SJSA1 (cell line): Measurements from ENCODE around the gene CACNG4. TPM values are rescaled to one million over a fixed set of nuclear protein-coding genes. Genes with fewer than 3 reads are reported as not detected.

Source experiments
- DNase-seq, 2 experiments: peaks; one replicate each; pipeline ENCODE4 v3.0.0-alpha.2; 2015 to 2020; ENCODE audit warnings: low spot score in 2 of 2, low read depth in 1 of 2
- H3K27ac ChIP-seq: fragments of 250-450 bp; sonication (Bioruptor Pico); 2 replicates; pipeline ENCODE4 v1.5.1; 2020; ENCODE audit warnings: mild to moderate bottlenecking, moderate library complexity
- H3K27me3 ChIP-seq: fragments of 250-450 bp; sonication (Bioruptor Pico); replicated peaks from 2 replicates; pipeline ENCODE4 v1.5.1; 2020; ENCODE audit warnings: mild to moderate bottlenecking, moderate library complexity
- H3K36me3 ChIP-seq: fragments of 250-450 bp; sonication (Bioruptor Pico); 2 replicates; pipeline ENCODE4 v1.5.1; 2020; ENCODE audit warnings: mild to moderate bottlenecking
- H3K4me1 ChIP-seq: fragments of 250-450 bp; sonication (Bioruptor Pico); replicated peaks from 2 replicates; pipeline ENCODE4 v1.6.1; 2021; ENCODE audit warnings: mild to moderate bottlenecking
- H3K4me3 ChIP-seq: fragments of 250-450 bp; sonication (Bioruptor Pico); 2 replicates; pipeline ENCODE4 v1.5.1; 2020; ENCODE audit warnings: mild to moderate bottlenecking
- H3K9me3 ChIP-seq: fragments of 250-450 bp; sonication (Bioruptor Pico); replicated peaks from 2 replicates; pipeline ENCODE4 v1.5.1; 2020; ENCODE audit warnings: mild to moderate bottlenecking
- total RNA-seq: library from RNA; depleted of rRNA; stranded (reverse); fragments of >200 nt; shearing (Covaris generic); gene quantifications from 2 replicates; pipeline ENCODE4 v1.2.3, GENCODE V29; 2014

CACNG4 gene
- total RNA-seq, 1 experiment from 2014 or later, result 32.0 TPM

- H3K4me1 ChIP-seq, result peaks cover 8% of the 10 kb centered on the region
- DNase-seq, result no peak
- no peaks in the 10 kb centered on the region for H3K36me3 ChIP-seq
- no peak within 1 kb of the TSS for H3K27ac ChIP-seq
- no peaks in the 10 kb centered on the region for H3K27me3 ChIP-seq
- peaks cover 18% of the 10 kb centered on the region for H3K9me3 ChIP-seq
- no peak within 1 kb of the TSS for H3K4me3 ChIP-seq
These were observed 79.7 kb downstream of the CACNG4 start, which contains the start of gene CACNG1 for GRCh38 chr17:67044016-67044772. TSS of gene CACNG1 (plus strand) at chr17:67044554. CDS start at chr17:67044661, 107 bp downstream.

GRCh38 chr17:67044940-67045339, 80.4 kb downstream of the CACNG4 start:
- Histone ChIP-seq H3K4me1 (peaks cover 8% of the 10 kb centered on the region), H3K4me3 (no peak overlapping the region), H3K36me3 (no peaks in the 10 kb centered on the region), H3K27me3 (no peaks in the 10 kb centered on the region), H3K9me3 (peaks cover 26% of the 10 kb centered on the region), H3K27ac (no peak overlapping the region)
- DNase-seq, result no peak

GRCh38 chr17:67046398-67046797, 81.9 kb downstream of the CACNG4 start:
- H3K4me3 ChIP-seq, result no peak overlapping the region
- H3K27ac ChIP-seq, result no peak overlapping the region
- no peak for DNase-seq
- H3K9me3 ChIP-seq, result peaks cover 25% of the 10 kb centered on the region
- no peaks in the 10 kb centered on the region for H3K36me3 ChIP-seq
- H3K27me3 ChIP-seq, result no peaks in the 10 kb centered on the region
- peaks cover 8% of the 10 kb centered on the region for H3K4me1 ChIP-seq

GRCh38 chr17:67047382-67047781, 82.9 kb downstream of the CACNG4 start:
- Histone ChIP-seq H3K36me3 (no peaks in the 10 kb centered on the region), H3K9me3 (peaks cover 25% of the 10 kb centered on the region), H3K27ac (no peak overlapping the region), H3K4me1 (peaks cover 8% of the 10 kb centered on the region), H3K4me3 (no peak overlapping the region), H3K27me3 (no peaks in the 10 kb centered on the region)
- DNase-seq, result no peak

GRCh38 chr17:67049025-67049739, 84.7 kb downstream of the CACNG4 start:
- Histone ChIP-seq H3K4me3 (no peak overlapping the region), H3K36me3 (no peaks in the 10 kb centered on the region), H3K4me1 (no peaks in the 10 kb centered on the region), H3K27ac (no peak overlapping the region), H3K9me3 (peaks cover 25% of the 10 kb centered on the region), H3K27me3 (no peaks in the 10 kb centered on the region)
- DNase-seq, result no peak

GRCh38 chr17:67050066-67050465, 85.6 kb downstream of the CACNG4 start:
- Histone ChIP-seq H3K36me3 (no peaks in the 10 kb centered on the region), H3K4me1 (no peaks in the 10 kb centered on the region), H3K9me3 (peaks cover 25% of the 10 kb centered on the region), H3K27me3 (no peaks in the 10 kb centered on the region), H3K4me3 (no peak overlapping the region), H3K27ac (no peak overlapping the region)
- DNase-seq, result no peak

GRCh38 chr17:67050471-67051154, 86.1 kb downstream of the CACNG4 start:
- Histone ChIP-seq H3K9me3 (peaks cover 25% of the 10 kb centered on the region), H3K36me3 (no peaks in the 10 kb centered on the region), H3K4me1 (no peaks in the 10 kb centered on the region), H3K27me3 (no peaks in the 10 kb centered on the region), H3K4me3 (no peak overlapping the region), H3K27ac (no peak overlapping the region)
- DNase-seq, result no peak

GRCh38 chr17:67051155-67051538, 86.6 kb downstream of the CACNG4 start:
- peaks cover 25% of the 10 kb centered on the region for H3K9me3 ChIP-seq
- H3K27me3 ChIP-seq, result no peaks in the 10 kb centered on the region
- H3K27ac ChIP-seq, result no peak overlapping the region
- no peak for DNase-seq
- no peaks in the 10 kb centered on the region for H3K36me3 ChIP-seq
- H3K4me1 ChIP-seq, result no peaks in the 10 kb centered on the region
- no peak overlapping the region for H3K4me3 ChIP-seq

- H3K27me3 ChIP-seq, result no peaks in the 10 kb centered on the region
- H3K4me3 ChIP-seq, result no peak overlapping the region
- no peaks in the 10 kb centered on the region for H3K4me1 ChIP-seq
- peaks cover 25% of the 10 kb centered on the region for H3K9me3 ChIP-seq
- H3K36me3 ChIP-seq, result no peaks in the 10 kb centered on the region
- DNase-seq, result no peak
- H3K27ac ChIP-seq, result no peak overlapping the region
These were observed 87.3 kb downstream of the CACNG4 start for GRCh38 chr17:67051837-67052236.

- no peak overlapping the region for H3K27ac ChIP-seq
- H3K4me1 ChIP-seq, result no peaks in the 10 kb centered on the region
- no peaks in the 10 kb centered on the region for H3K27me3 ChIP-seq
- no peak overlapping the region for H3K4me3 ChIP-seq
- DNase-seq, result no peak
- no peaks in the 10 kb centered on the region for H3K36me3 ChIP-seq
- H3K9me3 ChIP-seq, result peaks cover 19% of the 10 kb centered on the region
These were observed 88.4 kb downstream of the CACNG4 start for GRCh38 chr17:67052720-67053437.

GRCh38 chr17:67053438-67054000, 89.0 kb downstream of the CACNG4 start:
- no peaks in the 10 kb centered on the region for H3K4me1 ChIP-seq
- no peak for DNase-seq
- H3K36me3 ChIP-seq, result no peaks in the 10 kb centered on the region
- peaks cover 15% of the 10 kb centered on the region for H3K9me3 ChIP-seq
- H3K27ac ChIP-seq, result no peak overlapping the region
- no peak overlapping the region for H3K4me3 ChIP-seq
- H3K27me3 ChIP-seq, result no peaks in the 10 kb centered on the region

GRCh38 chr17:67054011-67054591, 89.6 kb downstream of the CACNG4 start:
- H3K4me3 ChIP-seq, result no peak overlapping the region
- no peaks in the 10 kb centered on the region for H3K36me3 ChIP-seq
- H3K9me3 ChIP-seq, result peaks cover 10% of the 10 kb centered on the region
- H3K27ac ChIP-seq, result no peak overlapping the region
- H3K27me3 ChIP-seq, result no peaks in the 10 kb centered on the region
- peak in 1 of 2 experiments; percentile 39 for DNase-seq
- H3K4me1 ChIP-seq, result no peaks in the 10 kb centered on the region

- Histone ChIP-seq H3K4me1 (no peaks in the 10 kb centered on the region), H3K4me3 (no peak overlapping the region), H3K9me3 (peaks cover 5% of the 10 kb centered on the region), H3K36me3 (no peaks in the 10 kb centered on the region), H3K27ac (no peak overlapping the region), H3K27me3 (no peaks in the 10 kb centered on the region)
- DNase-seq, result no peak
These were observed 90.1 kb downstream of the CACNG4 start for GRCh38 chr17:67054608-67055007.
